ENCODE data around the gene GAK. TPM values are rescaled to one million over a fixed set of nuclear protein-coding genes. Genes with fewer than 3 reads are reported as not detected.

GAK gene
- polyA plus RNA-seq, 1 donor, result 96.1 TPM

DNA sequence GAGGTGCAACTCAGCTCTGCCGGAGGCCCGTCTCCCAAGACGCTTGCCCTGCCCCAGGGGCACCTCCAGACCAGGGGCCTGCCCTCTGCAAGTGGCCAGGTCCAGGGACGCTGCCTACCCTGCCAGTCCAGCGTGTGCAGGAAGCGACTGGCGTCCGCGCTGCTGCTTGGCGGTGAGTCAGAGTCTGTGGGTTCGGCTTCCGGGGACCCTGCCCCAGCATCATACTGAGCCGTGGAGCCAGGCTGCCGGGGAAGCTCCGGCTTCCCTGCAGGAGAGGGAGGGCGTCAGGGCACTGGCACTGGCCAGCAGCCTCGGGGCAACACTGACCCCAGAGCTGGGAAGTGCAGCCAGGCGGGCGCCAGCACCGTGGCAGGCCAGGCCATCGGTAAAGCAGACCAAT lies 63.7 kb downstream of the GAK start:
- no CpG with 5 or more reads among the region's 21 CpGs for WGBS (ENCODE audit: insufficient coverage, low lambda C conversion rate)
- peaks cover 10% of the 10 kb centered on the region for H3K9me3 ChIP-seq (ENCODE audit: control insufficient read depth, low read depth, low read length)
- no peak overlapping the region for H3K4me3 ChIP-seq (ENCODE audit: low read length)
- no peak for DNase-seq
- no peaks in the 10 kb centered on the region for H3K27me3 ChIP-seq (ENCODE audit: control insufficient read depth, insufficient read depth, low read length)
- no peak overlapping the region for H3K27ac ChIP-seq (ENCODE audit: low read length)
- no peaks in the 10 kb centered on the region for H3K4me1 ChIP-seq (ENCODE audit: control insufficient read depth, insufficient read depth, low read length)
- H3K36me3 ChIP-seq (ENCODE audit: control insufficient read depth, insufficient read depth, low read length), result peaks cover 76% of the 10 kb centered on the region

DNA sequence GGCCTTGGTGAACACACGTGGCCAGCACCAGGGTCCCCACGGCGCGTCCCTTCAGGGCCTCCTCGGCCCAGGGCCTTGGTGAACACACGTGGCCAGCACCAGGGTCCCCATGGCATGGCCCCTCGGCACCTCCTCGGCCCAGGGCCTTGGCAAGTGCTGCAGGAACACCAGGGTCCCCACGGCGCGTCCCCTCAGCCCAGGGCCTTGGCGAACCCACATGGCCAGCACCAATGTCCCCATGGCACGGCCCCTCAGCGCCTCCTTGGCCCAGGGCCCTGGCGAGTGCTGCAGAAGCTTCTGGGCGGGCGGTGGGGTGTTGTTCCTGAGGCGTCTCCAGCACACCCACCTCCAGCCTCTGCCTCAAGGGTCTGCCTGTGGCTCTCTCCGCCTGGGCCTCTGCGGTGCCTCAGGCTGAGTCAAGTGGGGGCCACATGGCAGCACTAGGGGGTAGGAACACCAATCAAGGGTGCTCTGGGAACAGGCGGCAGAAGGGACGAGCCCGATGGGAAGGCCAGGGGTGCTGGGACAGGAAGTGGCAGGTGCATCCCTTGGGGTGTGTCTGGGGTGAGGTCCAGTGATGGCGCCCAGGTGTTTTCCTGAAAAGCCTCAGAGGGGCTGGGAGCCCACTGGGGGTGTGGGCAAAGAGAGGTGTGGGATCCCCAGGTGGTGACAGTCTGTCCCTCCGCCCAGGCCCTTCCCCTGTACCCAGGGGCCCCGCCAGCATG lies 64.4 kb downstream of the GAK start:
- H3K4me3 ChIP-seq (ENCODE audit: low read length), result no peak overlapping the region
- peaks cover 10% of the 10 kb centered on the region for H3K9me3 ChIP-seq (ENCODE audit: control insufficient read depth, low read depth, low read length)
- no peak for DNase-seq
- H3K27me3 ChIP-seq (ENCODE audit: control insufficient read depth, insufficient read depth, low read length), result no peaks in the 10 kb centered on the region
- no CpG with 5 or more reads among the region's 26 CpGs for WGBS (ENCODE audit: insufficient coverage, low lambda C conversion rate)
- H3K36me3 ChIP-seq (ENCODE audit: control insufficient read depth, insufficient read depth, low read length), result peaks cover 83% of the 10 kb centered on the region
- H3K4me1 ChIP-seq (ENCODE audit: control insufficient read depth, insufficient read depth, low read length), result no peaks in the 10 kb centered on the region
- no peak overlapping the region for H3K27ac ChIP-seq (ENCODE audit: low read length)

DNA sequence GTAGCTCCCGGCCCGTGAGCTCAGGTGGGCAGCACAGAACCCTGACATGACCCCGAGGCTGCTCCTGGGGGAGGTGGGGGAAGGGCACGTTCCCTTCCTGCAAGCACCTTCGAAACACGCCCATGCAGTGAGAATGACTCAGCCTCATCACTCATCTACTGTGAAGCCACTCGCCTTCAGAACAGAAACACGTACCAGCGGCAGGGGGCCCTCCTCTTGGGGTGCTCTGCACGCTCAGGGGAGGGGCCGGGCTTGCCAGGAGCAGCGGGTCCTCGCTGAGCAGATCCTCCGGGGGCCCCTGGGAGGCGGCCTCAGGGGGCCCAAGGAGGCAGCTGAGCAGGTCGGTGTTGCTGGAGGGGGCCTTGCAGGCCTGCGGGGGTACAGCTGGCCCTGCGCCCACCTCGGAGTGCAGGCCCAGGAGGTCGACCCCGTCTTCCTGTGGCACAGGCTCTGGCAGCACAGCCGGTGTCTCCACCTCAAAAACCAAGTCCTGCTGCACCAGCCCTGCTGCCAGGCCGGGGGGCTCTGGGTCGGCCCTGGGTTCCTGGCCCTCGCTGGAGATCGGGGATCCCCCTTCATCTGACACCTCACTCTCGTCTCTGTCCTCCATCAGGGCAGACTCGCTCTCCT lies 65.2 kb downstream of the GAK start:
- H3K4me1 ChIP-seq (ENCODE audit: control insufficient read depth, insufficient read depth, low read length), result no peaks in the 10 kb centered on the region
- H3K27me3 ChIP-seq (ENCODE audit: control insufficient read depth, insufficient read depth, low read length), result no peaks in the 10 kb centered on the region
- no peak overlapping the region for H3K4me3 ChIP-seq (ENCODE audit: low read length)
- H3K36me3 ChIP-seq (ENCODE audit: control insufficient read depth, insufficient read depth, low read length), result peaks cover 85% of the 10 kb centered on the region
- DNase-seq, result no peak
- peaks cover 10% of the 10 kb centered on the region for H3K9me3 ChIP-seq (ENCODE audit: control insufficient read depth, low read depth, low read length)
- H3K27ac ChIP-seq (ENCODE audit: low read length), result no peak overlapping the region
- WGBS (ENCODE audit: insufficient coverage, low lambda C conversion rate), result no CpG with 5 or more reads among the region's 28 CpGs

DNA sequence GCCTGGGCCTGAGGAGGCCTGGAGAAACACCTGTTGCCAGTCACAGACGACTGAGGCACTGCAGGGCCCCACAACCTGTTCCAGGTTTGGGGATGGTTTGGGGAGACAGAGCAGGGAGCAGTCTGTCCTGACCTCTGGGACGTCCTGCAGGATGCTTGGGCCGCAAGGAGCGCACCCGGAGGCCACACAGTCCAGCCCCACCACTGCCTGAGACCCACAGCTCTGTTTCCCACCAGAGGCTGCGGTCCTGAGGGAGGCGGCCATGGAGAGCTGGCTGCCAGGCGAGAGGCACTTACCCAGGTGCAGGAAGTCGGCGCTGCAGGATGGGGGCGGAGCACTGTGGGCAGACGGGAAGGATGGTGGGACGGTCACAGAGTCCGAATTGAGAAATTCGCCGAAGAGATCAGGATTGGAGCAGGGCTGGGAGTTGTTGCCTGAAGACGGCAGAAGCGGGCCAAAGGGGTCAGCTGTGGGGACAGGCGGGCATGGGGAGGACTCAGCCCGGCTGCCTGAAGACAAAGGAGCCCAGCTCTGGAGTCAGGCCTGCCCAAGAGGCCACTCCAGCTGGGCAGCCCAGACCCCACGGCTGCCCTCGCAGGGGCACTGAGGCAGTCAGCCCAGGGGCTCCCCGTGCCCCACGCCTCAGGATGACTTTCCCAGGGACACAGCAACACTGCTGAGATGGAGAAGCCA lies 65.9 kb downstream of the GAK start:
- WGBS (ENCODE audit: insufficient coverage, low lambda C conversion rate), result 100% methylated on average over 1 of the region's 24 CpGs

DNA sequence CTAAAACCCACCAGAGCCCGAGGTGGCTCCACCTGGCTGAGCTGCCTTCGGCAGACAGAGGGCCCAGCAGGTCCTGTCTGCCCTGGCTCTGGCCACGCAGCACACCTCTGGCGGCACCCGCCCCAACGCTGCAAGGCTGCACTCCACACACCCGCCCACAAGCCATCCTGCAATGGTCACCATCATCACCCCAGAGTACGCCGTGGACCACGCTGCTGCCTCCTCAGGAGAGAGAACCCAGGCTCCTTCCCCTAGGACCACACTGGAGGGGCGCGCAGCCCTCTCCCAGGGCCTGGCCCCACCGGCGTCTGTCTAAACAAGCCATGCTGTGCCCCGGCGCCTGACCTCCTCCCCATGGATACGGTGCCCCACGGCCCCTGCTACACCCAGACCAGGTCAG lies 66.5 kb downstream of the GAK start:
- no peaks in the 10 kb centered on the region for H3K4me1 ChIP-seq (ENCODE audit: control insufficient read depth, insufficient read depth, low read length)
- H3K27ac ChIP-seq (ENCODE audit: low read length), result no peak overlapping the region
- no peak for DNase-seq
- H3K9me3 ChIP-seq (ENCODE audit: control insufficient read depth, low read depth, low read length), result peaks cover 10% of the 10 kb centered on the region
- H3K4me3 ChIP-seq (ENCODE audit: low read length), result no peak overlapping the region
- no peaks in the 10 kb centered on the region for H3K27me3 ChIP-seq (ENCODE audit: control insufficient read depth, insufficient read depth, low read length)
- no CpG with 5 or more reads among the region's 18 CpGs for WGBS (ENCODE audit: insufficient coverage, low lambda C conversion rate)
- H3K36me3 ChIP-seq (ENCODE audit: control insufficient read depth, insufficient read depth, low read length), result peaks cover 83% of the 10 kb centered on the region

More for the DNA sequence above, 65.9 kb downstream of the GAK start:
- no peaks in the 10 kb centered on the region for H3K4me1 ChIP-seq (ENCODE audit: control insufficient read depth, insufficient read depth, low read length)
- no peak for DNase-seq
- H3K27me3 ChIP-seq (ENCODE audit: control insufficient read depth, insufficient read depth, low read length), result no peaks in the 10 kb centered on the region
- H3K9me3 ChIP-seq (ENCODE audit: control insufficient read depth, low read depth, low read length), result peaks cover 10% of the 10 kb centered on the region
- peaks cover 86% of the 10 kb centered on the region for H3K36me3 ChIP-seq (ENCODE audit: control insufficient read depth, insufficient read depth, low read length)
- no peak overlapping the region for H3K27ac ChIP-seq (ENCODE audit: low read length)
- no peak overlapping the region for H3K4me3 ChIP-seq (ENCODE audit: low read length)

DNA sequence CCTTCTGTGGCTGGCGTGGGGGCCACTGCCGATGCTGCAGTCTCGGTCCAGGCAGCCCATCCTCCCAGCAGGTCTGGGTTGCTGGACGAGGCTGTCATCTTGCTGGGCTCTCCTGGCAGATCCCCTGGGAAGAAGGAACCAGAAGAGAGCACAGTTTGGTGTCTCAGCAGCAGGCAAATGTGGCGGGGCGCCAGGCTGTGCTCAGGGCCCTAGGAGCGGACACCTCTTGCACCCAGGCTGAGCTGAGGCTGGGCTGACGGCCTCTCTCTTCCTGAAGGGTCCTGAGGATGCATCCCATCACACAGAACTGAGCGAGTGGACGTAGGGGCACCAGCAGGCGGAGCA lies 67.0 kb downstream of the GAK start:
- no CpG with 5 or more reads among the region's 11 CpGs for WGBS (ENCODE audit: insufficient coverage, low lambda C conversion rate)
- Histone ChIP-seq H3K4me1 (ENCODE audit: control insufficient read depth, insufficient read depth, low read length) (no peaks in the 10 kb centered on the region), H3K36me3 (ENCODE audit: control insufficient read depth, insufficient read depth, low read length) (peaks cover 78% of the 10 kb centered on the region), H3K4me3 (ENCODE audit: low read length) (no peak overlapping the region), H3K9me3 (ENCODE audit: control insufficient read depth, low read depth, low read length) (peaks cover 10% of the 10 kb centered on the region), H3K27me3 (ENCODE audit: control insufficient read depth, insufficient read depth, low read length) (no peaks in the 10 kb centered on the region), H3K27ac (ENCODE audit: low read length) (no peak overlapping the region)
- DNase-seq, result no peak

DNA sequence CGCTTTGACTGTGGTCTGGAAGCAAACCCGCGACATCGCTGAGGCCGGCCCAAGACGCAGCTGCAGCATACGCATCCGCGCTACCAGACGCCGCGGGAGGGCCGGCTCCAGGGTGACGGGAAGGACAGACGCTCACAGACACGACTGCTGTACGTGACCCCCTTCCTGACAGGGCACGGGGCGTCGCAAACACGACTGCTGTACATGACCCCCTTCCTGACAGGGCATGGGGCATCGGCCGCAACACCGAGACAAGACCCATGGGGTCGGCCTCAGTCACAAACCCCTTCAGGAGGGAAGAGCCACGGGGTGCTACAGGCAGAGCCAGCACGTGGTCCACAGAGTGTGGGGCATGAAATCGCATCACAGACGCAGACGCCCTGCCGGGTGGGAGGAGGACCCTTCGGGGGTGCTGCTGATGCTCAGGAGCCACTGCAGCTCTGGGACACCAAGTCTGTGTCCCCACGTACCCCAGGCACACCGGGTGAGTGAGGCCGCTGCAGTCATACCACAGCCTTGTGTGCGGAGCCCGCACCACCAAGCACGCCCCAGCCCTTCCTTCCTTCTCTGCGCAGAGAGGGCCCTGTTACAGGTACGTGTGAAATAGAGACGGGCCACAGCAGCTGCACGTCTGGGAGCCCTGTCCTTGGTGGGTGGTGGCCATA lies 67.5 kb downstream of the GAK start:
- no peaks in the 10 kb centered on the region for H3K4me1 ChIP-seq (ENCODE audit: control insufficient read depth, insufficient read depth, low read length)
- no peak for DNase-seq
- no peak overlapping the region for H3K4me3 ChIP-seq (ENCODE audit: low read length)
- no peak overlapping the region for H3K27ac ChIP-seq (ENCODE audit: low read length)
- H3K27me3 ChIP-seq (ENCODE audit: control insufficient read depth, insufficient read depth, low read length), result no peaks in the 10 kb centered on the region
- WGBS (ENCODE audit: insufficient coverage, low lambda C conversion rate), result no CpG with 5 or more reads among the region's 42 CpGs
- peaks cover 10% of the 10 kb centered on the region for H3K9me3 ChIP-seq (ENCODE audit: control insufficient read depth, low read depth, low read length)
- peaks cover 77% of the 10 kb centered on the region for H3K36me3 ChIP-seq (ENCODE audit: control insufficient read depth, insufficient read depth, low read length)

DNA sequence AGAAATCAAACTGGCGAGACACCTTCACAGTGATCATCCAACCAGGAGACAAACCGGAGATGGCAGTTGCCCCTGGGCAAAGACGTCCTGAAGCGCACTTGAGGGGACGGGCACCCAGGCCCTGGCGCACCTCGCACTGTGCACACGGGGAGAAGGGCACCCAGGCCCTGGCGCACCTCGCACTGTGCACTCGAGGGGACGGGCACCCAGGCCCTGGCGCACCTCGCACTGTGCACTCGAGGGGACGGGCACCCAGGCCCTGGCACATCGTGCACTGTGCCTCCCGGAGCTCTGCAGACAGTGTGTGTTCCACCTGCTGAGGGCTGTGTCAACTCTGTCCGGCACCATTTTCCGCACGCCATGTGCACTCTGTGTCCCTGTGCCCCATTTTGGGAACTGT lies 71.6 kb downstream of the GAK start:
- Histone ChIP-seq H3K27me3 (ENCODE audit: control insufficient read depth, insufficient read depth, low read length) (no peaks in the 10 kb centered on the region), H3K4me1 (ENCODE audit: control insufficient read depth, insufficient read depth, low read length) (no peaks in the 10 kb centered on the region), H3K4me3 (ENCODE audit: low read length) (no peak overlapping the region), H3K27ac (ENCODE audit: low read length) (no peak overlapping the region), H3K36me3 (ENCODE audit: control insufficient read depth, insufficient read depth, low read length) (peaks cover 78% of the 10 kb centered on the region), H3K9me3 (ENCODE audit: control insufficient read depth, low read depth, low read length) (peaks cover 6% of the 10 kb centered on the region)
- no CpG with 5 or more reads among the region's 21 CpGs for WGBS (ENCODE audit: insufficient coverage, low lambda C conversion rate)
- DNase-seq, result no peak

DNA sequence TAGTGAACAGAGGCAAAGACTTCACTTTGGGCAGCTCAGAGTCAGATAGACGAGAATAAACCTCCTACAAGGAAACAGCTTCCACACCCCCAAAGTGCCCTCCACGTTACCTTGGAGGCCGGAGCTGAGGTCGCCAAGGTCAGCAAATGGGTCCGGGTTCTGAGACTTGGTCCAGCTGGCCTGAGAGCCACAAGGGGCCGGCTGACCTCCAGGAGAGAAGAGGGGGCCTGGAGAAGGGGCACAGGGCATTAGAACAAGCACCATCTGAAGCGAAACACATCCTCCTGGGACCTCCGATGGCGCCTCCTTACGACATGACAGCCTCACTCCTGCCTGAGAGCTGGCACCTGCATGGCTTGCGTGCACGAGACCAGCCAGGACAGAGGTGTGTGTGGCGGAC lies 72.6 kb downstream of the GAK start:
- no CpG with 5 or more reads among the region's 13 CpGs for WGBS (ENCODE audit: insufficient coverage, low lambda C conversion rate)
- H3K4me3 ChIP-seq (ENCODE audit: low read length), result no peak overlapping the region

DNA sequence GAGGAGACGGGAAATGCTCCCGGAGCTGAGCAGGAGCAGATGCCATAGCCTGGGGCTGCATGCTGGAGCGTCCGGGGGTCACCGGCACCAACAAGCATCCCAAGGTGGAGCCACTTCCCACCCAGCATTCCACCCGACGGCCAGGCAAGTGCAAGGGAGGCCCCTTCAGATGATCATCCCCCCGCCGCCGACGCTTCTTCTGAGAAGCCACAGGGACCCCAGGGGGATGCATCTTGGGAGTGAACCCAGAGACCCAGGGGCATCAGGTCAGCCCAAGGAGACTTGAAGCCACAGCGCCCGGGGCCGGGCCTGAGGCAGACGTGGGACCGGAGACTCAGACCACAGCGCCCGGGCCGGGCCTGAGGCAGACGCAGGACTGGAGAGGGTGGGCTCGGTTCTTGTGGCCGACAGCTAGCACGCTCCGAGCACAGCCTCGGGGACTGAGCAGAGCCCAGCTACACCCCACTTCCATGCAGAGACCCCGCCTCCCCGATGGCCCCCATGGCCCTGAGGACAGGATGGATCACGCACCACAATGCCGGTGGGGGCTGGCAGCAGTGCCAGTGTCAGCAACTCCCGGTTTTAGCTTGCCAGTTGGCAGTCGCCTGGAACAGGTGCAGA lies 73.2 kb downstream of the GAK start:
- no CpG with 5 or more reads among the region's 31 CpGs for WGBS (ENCODE audit: insufficient coverage, low lambda C conversion rate)
- H3K36me3 ChIP-seq (ENCODE audit: control insufficient read depth, insufficient read depth, low read length), result peaks cover 68% of the 10 kb centered on the region

More for the DNA sequence above, 72.6 kb downstream of the GAK start:
- H3K4me1 ChIP-seq (ENCODE audit: control insufficient read depth, insufficient read depth, low read length), result no peaks in the 10 kb centered on the region
- no peak for DNase-seq
- no peaks in the 10 kb centered on the region for H3K27me3 ChIP-seq (ENCODE audit: control insufficient read depth, insufficient read depth, low read length)
- H3K36me3 ChIP-seq (ENCODE audit: control insufficient read depth, insufficient read depth, low read length), result peaks cover 69% of the 10 kb centered on the region
- H3K9me3 ChIP-seq (ENCODE audit: control insufficient read depth, low read depth, low read length), result peaks cover 3% of the 10 kb centered on the region
- no peak overlapping the region for H3K27ac ChIP-seq (ENCODE audit: low read length)

More for the DNA sequence above, 73.2 kb downstream of the GAK start:
- no peaks in the 10 kb centered on the region for H3K9me3 ChIP-seq (ENCODE audit: control insufficient read depth, low read depth, low read length)
- no peaks in the 10 kb centered on the region for H3K4me1 ChIP-seq (ENCODE audit: control insufficient read depth, insufficient read depth, low read length)
- no peak overlapping the region for H3K27ac ChIP-seq (ENCODE audit: low read length)
- no peak for DNase-seq
- no peak overlapping the region for H3K4me3 ChIP-seq (ENCODE audit: low read length)
- no peaks in the 10 kb centered on the region for H3K27me3 ChIP-seq (ENCODE audit: control insufficient read depth, insufficient read depth, low read length)
